Right atrium auricular region (tissue), 2 donors: ENCODE data around the gene DOCK4. TPM values are rescaled to one million over a fixed set of nuclear protein-coding genes. Genes with fewer than 3 reads are reported as not detected.

Source experiments
- DNase-seq: peaks from one replicate; pipeline ENCODE4 v3.0.0-alpha.2; 2019; ENCODE audit warnings: low spot score
- H3K27ac ChIP-seq, 2 donors: fragments of 200-600 bp; sonication (generic); 1 replicate in 1 of 2; 2 replicates in 1 of 2; pipeline ENCODE4 v1.5.1; 2016 to 2019
- H3K27me3 ChIP-seq, 2 donors: fragments of 200-600 bp; sonication (generic); one replicate each; pipeline versions ENCODE4 v1.5.1 to v1.6.0; 2017 to 2019
- H3K36me3 ChIP-seq: fragments of 200-600 bp; sonication (generic); one replicate; pipeline ENCODE4 v1.5.1; 2016
- H3K4me1 ChIP-seq, 2 donors: fragments of 200-600 bp; sonication (generic); one replicate each; pipeline versions ENCODE4 v1.5.1 to v1.6.0; 2017 to 2019
- H3K4me3 ChIP-seq, 2 donors: fragments of 200-600 bp; sonication (generic); 1 replicate in 1 of 2; 2 replicates in 1 of 2; pipeline ENCODE4 v1.5.1; 2017 to 2019; ENCODE audit warnings: mild to moderate bottlenecking in 1 of 2, moderate library complexity in 1 of 2
- H3K9me3 ChIP-seq, 2 donors: fragments of 200-600 bp; sonication (generic); one replicate each; pipeline ENCODE4 v1.5.1; 2019
- total RNA-seq, 2 donors: library from RNA; depleted of rRNA; stranded (reverse); fragments of >200 nt; gene quantifications; one replicate each; pipeline ENCODE4 v1.1.0, GENCODE V29; 2016
- TF ChIP-seq, protein P1 (sequence below), 2 donors: fragments of 200-600 bp; sonication (generic); IDR thresholded peaks; one replicate each; pipeline ENCODE4 v1.5.1; 2019; ENCODE audit warnings: antibody characterized with exemption in 2 of 2

DOCK4 gene
- total RNA-seq, 2 donors from 2014 or later = 12.3 to 17.8 TPM

DNA sequence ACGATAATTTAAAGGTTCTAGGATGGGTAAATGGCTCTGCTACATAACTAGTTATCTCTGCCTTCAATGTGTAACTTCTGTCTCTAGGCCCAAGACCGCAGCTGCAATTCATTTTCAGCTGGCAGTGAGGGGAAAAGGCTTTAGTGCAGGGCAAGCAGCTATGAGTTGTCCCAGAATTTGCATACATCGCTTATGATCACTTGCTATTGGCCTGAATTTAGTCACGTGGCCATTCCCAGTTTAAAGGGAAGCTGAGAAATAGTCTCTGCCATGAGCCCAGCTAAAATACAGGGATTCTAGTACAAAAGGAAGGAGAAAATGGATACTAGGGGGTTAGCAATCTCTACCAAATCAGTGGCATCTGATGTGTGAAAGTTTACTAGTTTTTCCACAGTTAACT is 498.1 kb downstream of the DOCK4 start:
- TF ChIP-seq, protein P1, sequence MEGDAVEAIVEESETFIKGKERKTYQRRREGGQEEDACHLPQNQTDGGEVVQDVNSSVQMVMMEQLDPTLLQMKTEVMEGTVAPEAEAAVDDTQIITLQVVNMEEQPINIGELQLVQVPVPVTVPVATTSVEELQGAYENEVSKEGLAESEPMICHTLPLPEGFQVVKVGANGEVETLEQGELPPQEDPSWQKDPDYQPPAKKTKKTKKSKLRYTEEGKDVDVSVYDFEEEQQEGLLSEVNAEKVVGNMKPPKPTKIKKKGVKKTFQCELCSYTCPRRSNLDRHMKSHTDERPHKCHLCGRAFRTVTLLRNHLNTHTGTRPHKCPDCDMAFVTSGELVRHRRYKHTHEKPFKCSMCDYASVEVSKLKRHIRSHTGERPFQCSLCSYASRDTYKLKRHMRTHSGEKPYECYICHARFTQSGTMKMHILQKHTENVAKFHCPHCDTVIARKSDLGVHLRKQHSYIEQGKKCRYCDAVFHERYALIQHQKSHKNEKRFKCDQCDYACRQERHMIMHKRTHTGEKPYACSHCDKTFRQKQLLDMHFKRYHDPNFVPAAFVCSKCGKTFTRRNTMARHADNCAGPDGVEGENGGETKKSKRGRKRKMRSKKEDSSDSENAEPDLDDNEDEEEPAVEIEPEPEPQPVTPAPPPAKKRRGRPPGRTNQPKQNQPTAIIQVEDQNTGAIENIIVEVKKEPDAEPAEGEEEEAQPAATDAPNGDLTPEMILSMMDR (IDR thresholded peaks at IDR 0.05) = no peak
- H3K27me3 ChIP-seq = no peaks in the 10 kb centered on the region
- DNase-seq = no peak
- H3K4me1 ChIP-seq = no peaks in the 10 kb centered on the region
- H3K4me3 ChIP-seq = no peak overlapping the region
- no peak overlapping the region for H3K27ac ChIP-seq
- no peaks in the 10 kb centered on the region for H3K36me3 ChIP-seq
- peaks cover 0 to 10% of the 10 kb centered on the region in 2 donors for H3K9me3 ChIP-seq

DNA sequence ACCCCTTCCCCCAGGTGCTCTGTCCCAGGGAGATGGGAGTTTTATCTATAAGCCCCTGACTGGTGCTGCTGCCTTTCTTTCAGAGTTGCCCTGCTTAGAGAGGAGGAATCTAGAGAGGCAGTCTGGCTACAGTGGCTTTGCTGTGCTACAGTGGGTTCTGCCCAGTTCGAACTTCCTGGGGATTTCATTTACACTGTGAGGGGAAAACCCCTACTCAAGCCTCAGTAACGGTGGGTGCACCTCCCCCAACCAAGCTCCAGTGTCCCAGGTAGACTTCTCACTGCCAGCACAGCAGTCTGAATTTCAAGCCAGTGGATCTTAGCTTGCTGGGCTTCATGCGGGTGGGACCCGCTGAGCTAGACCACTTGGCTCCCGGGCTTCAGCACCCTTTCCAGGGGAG is 500.4 kb downstream of the DOCK4 start:
- H3K9me3 ChIP-seq = peaks cover 0 to 10% of the 10 kb centered on the region in 2 donors
- H3K27me3 ChIP-seq = no peaks in the 10 kb centered on the region
- no peaks in the 10 kb centered on the region for H3K4me1 ChIP-seq
- no peak overlapping the region for H3K27ac ChIP-seq
- H3K4me3 ChIP-seq = no peak overlapping the region
- TF ChIP-seq, protein P1 (IDR thresholded peaks at IDR 0.05) = no peak
- DNase-seq = no peak
- H3K36me3 ChIP-seq = no peaks in the 10 kb centered on the region

DNA sequence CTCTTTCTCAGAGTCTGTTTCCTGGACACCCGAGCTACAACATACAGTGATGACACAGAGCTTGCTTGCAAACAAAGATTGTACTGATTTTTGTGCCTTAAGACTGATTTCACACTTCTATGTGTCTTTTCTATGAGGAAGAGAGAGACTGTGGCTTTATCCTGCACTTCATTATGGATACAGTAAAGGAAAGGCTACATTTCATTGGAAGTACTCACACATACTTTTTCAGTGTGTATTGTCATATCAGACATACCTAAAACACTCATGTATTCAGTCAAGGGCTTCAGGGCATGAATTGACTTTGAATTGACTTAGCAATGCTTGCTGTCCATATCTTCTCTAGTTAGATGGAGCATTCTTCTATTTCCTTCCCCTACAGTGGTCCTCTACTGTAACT is 508.4 kb downstream of the DOCK4 start:
- Histone ChIP-seq H3K4me3 (no peak overlapping the region), H3K36me3 (no peaks in the 10 kb centered on the region), H3K27me3 (no peaks in the 10 kb centered on the region), H3K4me1 (no peaks in the 10 kb centered on the region), H3K9me3 (no peaks in the 10 kb centered on the region), H3K27ac (no peak overlapping the region)
- no peak for DNase-seq
- TF ChIP-seq, protein P1 (IDR thresholded peaks at IDR 0.05) = no peak

DNA sequence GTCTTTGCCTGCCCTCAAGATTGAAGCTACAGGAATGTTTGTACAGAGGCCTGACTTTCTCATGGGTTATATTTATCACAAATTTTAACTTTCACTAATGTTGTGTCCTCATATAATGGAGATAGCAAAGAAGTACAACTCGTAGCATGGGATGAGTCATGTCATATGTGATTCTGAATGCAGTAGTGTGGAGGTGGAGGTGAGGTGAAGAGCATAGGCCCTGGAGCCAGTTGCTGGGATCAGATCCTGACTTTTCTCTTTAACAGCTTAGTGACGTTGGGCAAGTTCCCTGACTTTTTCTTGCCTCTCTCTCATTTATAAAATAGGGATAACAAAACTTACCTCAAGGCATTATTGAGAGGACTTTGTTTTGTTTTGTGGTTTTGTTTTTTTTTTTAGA is 511.8 kb downstream of the DOCK4 start:
- no peak overlapping the region for H3K4me3 ChIP-seq
- no peak overlapping the region for H3K27ac ChIP-seq
- H3K4me1 ChIP-seq = no peaks in the 10 kb centered on the region
- TF ChIP-seq, protein P1 (IDR thresholded peaks at IDR 0.05) = no peak
- H3K9me3 ChIP-seq = no peaks in the 10 kb centered on the region
- no peak for DNase-seq
- H3K27me3 ChIP-seq = no peaks in the 10 kb centered on the region
- H3K36me3 ChIP-seq = no peaks in the 10 kb centered on the region

DNA sequence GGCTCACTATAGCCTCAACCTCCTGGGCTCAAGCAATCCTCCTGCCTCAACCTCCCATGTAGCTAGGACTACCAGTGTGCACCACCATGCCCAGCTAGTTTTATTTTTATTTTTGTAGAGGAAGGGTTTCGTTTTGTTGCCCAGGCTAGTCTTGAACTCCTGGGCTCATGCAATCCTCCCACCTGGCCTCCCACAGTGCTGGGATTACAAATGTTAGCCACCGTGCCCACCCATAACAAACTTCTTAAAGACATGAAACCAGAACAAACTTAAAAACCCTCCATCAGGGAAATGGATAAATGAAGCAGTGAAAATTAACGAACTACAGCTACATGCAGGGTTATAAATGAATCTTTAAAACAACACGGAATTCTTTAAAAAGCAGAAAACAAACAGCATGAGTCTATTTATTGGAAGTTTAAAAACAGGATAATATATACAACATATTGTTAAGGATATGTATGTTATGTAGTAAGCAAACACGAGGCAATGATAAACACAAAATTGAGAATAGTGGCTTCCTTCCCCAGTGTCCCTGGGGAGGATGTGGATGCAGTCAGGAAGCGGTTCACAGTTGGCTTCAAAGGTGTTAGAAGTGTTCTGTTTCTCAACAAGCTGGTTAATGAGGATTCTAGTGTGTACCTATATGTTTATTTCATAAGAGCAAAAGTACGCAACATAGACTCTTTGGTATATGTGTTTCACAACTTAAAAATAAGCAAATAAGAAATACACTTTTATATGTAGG is 515.7 kb downstream of the DOCK4 start:
- Histone ChIP-seq H3K27me3 (no peaks in the 10 kb centered on the region), H3K9me3 (no peaks in the 10 kb centered on the region), H3K4me3 (no peak overlapping the region), H3K27ac (no peak overlapping the region), H3K36me3 (no peaks in the 10 kb centered on the region), H3K4me1 (no peaks in the 10 kb centered on the region)
- TF ChIP-seq, protein P1 (IDR thresholded peaks at IDR 0.05) = no peak
- DNase-seq = no peak

DNA sequence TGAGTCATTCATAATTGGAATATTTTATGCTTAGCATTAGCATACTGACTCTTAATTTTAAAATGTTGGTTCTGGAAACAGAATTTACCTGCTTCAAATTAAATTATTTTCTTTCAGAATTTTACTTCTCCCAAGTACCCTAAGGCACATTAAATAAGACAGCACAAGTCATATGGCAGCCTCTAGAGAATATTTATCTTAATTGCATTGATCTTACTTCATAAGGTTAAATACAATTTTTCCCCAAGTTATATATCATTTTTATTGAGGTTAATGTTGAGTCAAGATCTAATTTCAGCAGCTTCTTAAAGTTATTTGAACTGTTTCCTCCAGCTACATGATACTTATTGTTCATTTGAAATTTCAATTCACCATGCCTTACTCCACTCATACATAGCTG is 520.9 kb downstream of the DOCK4 start:
- H3K4me1 ChIP-seq = no peaks in the 10 kb centered on the region
- H3K27me3 ChIP-seq = no peaks in the 10 kb centered on the region
- TF ChIP-seq, protein P1 (IDR thresholded peaks at IDR 0.05) = no peak
- no peaks in the 10 kb centered on the region for H3K36me3 ChIP-seq
- no peaks in the 10 kb centered on the region for H3K9me3 ChIP-seq
- H3K27ac ChIP-seq = no peak overlapping the region
- DNase-seq = no peak
- H3K4me3 ChIP-seq = no peak overlapping the region
